Right lobe of liver (tissue), 6 donors: ENCODE results near the gene SCYL2. TPM values are rescaled to one million over a fixed set of nuclear protein-coding genes. Genes with fewer than 3 reads are reported as not detected.
A peak's percentile ranks its signal among the peaks of the same experiment; 100 is the strongest.
"Not testable (repeated sequence)": the region's sequence is repeated elsewhere in the genome, so short reads cannot be mapped to it uniquely, and the experiment has no call there.

Source experiments
- ATAC-seq, 4 donors: fragments of 200-7000 bp; cut with Tn5 transposase; one replicate each; pipeline ENCODE4 v1.9.1; 2020; ENCODE audit warnings: mild to moderate bottlenecking in 4 of 4, moderate library complexity in 4 of 4
- DNase-seq, 3 donors: peaks; one replicate each; pipeline ENCODE4 v3.0.0-alpha.2; 2020
- H3K27ac ChIP-seq, 3 donors: fragments of 200-600 bp; one replicate each; pipeline ENCODE4 v1.8.0; 2022
- H3K27me3 ChIP-seq, 2 donors: fragments of 200-600 bp; one replicate each; pipeline ENCODE4 v1.8.0; 2022
- H3K36me3 ChIP-seq, 4 donors: fragments of 200-600 bp; sonication (generic) in 1 of 4; one replicate each; pipeline versions ENCODE4 v1.5.1 to v1.8.0; 2017 to 2022; ENCODE audit warnings: control low read depth in 1 of 4
- H3K4me1 ChIP-seq, 4 donors: fragments of 200-600 bp; sonication (generic) in 1 of 4; one replicate each; pipeline versions ENCODE4 v1.5.1 to v1.8.0; 2017 to 2022; ENCODE audit warnings: control low read depth in 1 of 4
- H3K4me3 ChIP-seq, 3 donors: fragments of 200-600 bp; one replicate each; pipeline ENCODE4 v1.8.0; 2022
- H3K9me3 ChIP-seq, 4 donors: fragments of 200-600 bp; sonication (generic) in 1 of 4; one replicate each; pipeline versions ENCODE4 v1.5.1 to v1.8.0; 2017 to 2022; ENCODE audit warnings: control low read depth in 1 of 4
- POLR2A ChIP-seq: fragments of 450-650 bp; IDR thresholded peaks from one replicate; pipeline ENCODE4 v1.6.1; 2017; ENCODE audit warnings: antibody characterized with exemption, mild to moderate bottlenecking
- whole genome bisulfite sequencing: methylation state at CpG from one replicate; pipeline ENCODE4 v1.1.6; 2018; ENCODE audit warnings: low coverage, low lambda C conversion rate; ENCODE audit not compliant: insufficient coverage; ENCODE audit errors: missing lambda C conversion rate; 5-methylcytosine and 5-hydroxymethylcytosine counted together
- intact Hi-C, 2 donors: fragments of 100-400 bp; cut with DNase I; formaldehyde crosslinking; loops; one replicate each; pipeline versions ENCODE4 v1.11.2 to v1.14.1; 2022
- long read RNA-seq: library from polyadenylated mRNA; unstranded; transcript quantifications from one replicate; pipeline ENCODE4 v2.0.0, GENCODE V29; 2019
- total RNA-seq, 6 experiments: library from RNA; depleted of rRNA in 2 of 6; stranded (reverse); fragments of >200 nt in 2 of 6; fragmentation: NEBNext Ultra II Directional in 3 of 6; extraction: Animal tissue kit (Norgen Biotek cat#: 25700) in 3 of 6; gene quantifications; one replicate each; pipeline versions ENCODE4 v1.1.0 to v1.2.4, GENCODE V29; 2016 to 2023
- TF ChIP-seq, protein P1 (sequence below), 4 donors: fragments of 200-600 bp in 3 of 4; fragments of 450-650 bp in 1 of 4; IDR thresholded peaks; one replicate each; pipeline versions ENCODE4 v1.5.1 to v1.8.0; 2016 to 2022; ENCODE audit warnings: antibody characterized with exemption in 4 of 4, mild to moderate bottlenecking in 2 of 4
- donor health status: DM: no; HTN: yes; CAD: no.
- donor health status: DM: no; HTN: no; CAD: no.
- donor health status: DM: no; HTN: no; CAD: no.
- donor health status: DM: no; HTN: yes; CAD: no.
- donor health status: DM: no; HTN: yes; CAD: no.

The SCYL2 gene, protein sequence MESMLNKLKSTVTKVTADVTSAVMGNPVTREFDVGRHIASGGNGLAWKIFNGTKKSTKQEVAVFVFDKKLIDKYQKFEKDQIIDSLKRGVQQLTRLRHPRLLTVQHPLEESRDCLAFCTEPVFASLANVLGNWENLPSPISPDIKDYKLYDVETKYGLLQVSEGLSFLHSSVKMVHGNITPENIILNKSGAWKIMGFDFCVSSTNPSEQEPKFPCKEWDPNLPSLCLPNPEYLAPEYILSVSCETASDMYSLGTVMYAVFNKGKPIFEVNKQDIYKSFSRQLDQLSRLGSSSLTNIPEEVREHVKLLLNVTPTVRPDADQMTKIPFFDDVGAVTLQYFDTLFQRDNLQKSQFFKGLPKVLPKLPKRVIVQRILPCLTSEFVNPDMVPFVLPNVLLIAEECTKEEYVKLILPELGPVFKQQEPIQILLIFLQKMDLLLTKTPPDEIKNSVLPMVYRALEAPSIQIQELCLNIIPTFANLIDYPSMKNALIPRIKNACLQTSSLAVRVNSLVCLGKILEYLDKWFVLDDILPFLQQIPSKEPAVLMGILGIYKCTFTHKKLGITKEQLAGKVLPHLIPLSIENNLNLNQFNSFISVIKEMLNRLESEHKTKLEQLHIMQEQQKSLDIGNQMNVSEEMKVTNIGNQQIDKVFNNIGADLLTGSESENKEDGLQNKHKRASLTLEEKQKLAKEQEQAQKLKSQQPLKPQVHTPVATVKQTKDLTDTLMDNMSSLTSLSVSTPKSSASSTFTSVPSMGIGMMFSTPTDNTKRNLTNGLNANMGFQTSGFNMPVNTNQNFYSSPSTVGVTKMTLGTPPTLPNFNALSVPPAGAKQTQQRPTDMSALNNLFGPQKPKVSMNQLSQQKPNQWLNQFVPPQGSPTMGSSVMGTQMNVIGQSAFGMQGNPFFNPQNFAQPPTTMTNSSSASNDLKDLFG
- 10 to 100 TPM; 17.9 to 34.1 (median 28.0) TPM for total RNA-seq
- long read RNA-seq, partial matches to known transcripts, result 2 of 2 reads
- long read RNA-seq, other reads (novel, unspliced or antisense), result 0 of 2 reads

- DNase-seq (peak; percentile 97 to 98 (median 98)), ATAC-seq (peak; percentile 93 to 95 (median 94))
- Histone ChIP-seq H3K4me1 (peaks cover 0 to 41% (median 10%) of the 10 kb centered on the region in 4 donors), H3K36me3 (no peaks in the 10 kb centered on the region), H3K9me3 (no peaks in the 10 kb centered on the region), H3K4me3 (peak within 1 kb of the TSS; percentile 72 to 93 (median 91)), H3K27me3 (no peaks in the 10 kb centered on the region), H3K27ac (peak within 1 kb of the TSS; percentile 92 to 98 (median 96))
- intact Hi-C loops, result no loop called here
- WGBS, result 0% methylated on average over 15 of the region's 62 CpGs
- TF ChIP-seq, protein P1, sequence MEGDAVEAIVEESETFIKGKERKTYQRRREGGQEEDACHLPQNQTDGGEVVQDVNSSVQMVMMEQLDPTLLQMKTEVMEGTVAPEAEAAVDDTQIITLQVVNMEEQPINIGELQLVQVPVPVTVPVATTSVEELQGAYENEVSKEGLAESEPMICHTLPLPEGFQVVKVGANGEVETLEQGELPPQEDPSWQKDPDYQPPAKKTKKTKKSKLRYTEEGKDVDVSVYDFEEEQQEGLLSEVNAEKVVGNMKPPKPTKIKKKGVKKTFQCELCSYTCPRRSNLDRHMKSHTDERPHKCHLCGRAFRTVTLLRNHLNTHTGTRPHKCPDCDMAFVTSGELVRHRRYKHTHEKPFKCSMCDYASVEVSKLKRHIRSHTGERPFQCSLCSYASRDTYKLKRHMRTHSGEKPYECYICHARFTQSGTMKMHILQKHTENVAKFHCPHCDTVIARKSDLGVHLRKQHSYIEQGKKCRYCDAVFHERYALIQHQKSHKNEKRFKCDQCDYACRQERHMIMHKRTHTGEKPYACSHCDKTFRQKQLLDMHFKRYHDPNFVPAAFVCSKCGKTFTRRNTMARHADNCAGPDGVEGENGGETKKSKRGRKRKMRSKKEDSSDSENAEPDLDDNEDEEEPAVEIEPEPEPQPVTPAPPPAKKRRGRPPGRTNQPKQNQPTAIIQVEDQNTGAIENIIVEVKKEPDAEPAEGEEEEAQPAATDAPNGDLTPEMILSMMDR (IDR thresholded peaks at IDR 0.05), result peak in 2 of 4 donors; percentile 12 to 19
- peak; percentile 89 for TF ChIP-seq POLR2A
These were observed at the start of gene SCYL2, which contains the start of gene DEPDC4 for GRCh38 chr12:100266835-100267602. SCYL2 (plus strand) TSS chr12:100267177; CDS start chr12:100282971, 15,794 bp downstream. DEPDC4 (minus strand) TSS chr12:100267079; CDS start chr12:100267076, 3 bp downstream.

DNA sequence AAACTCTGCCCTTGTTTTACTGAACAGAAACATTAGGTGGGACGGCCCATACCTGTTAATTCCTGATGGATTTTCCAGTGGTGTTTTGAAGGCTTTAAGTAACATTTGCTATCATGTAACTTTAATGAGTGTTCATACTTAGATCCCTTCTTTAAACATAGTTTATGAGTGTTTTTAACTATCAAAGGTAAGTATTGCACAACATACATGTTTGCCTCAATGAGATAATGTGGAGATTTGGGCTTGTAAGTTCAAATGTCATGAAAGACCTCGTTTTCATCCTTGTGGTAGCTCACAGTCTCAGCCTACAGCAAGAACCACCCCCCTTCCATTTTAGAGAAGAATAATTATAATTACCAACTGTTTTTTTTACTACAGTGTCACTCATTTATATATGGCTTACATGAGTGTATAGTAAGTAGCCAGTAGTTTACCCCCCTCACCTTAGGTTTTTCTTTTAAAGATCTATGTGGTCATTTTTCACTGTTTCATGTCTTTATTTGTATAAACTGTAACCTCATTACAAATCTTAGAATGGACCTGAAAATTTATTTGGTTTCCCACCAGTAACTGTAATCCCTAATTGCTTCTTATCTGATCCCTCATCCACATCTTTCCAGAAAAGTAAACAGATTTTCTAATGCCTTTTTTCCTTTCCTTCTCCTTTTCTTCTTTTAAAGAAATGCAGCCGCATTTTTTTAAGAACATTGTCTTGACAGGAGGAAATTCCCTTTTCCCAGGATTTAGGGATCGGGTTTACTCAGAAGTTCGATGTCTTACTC, 47.5 kb upstream of the SCYL2 start:
- H3K4me1 ChIP-seq, result peaks cover 0 to 46% (median 10%) of the 10 kb centered on the region in 4 donors
- 81% methylated on average over 5 of the region's 5 CpGs for WGBS
- H3K27me3 ChIP-seq, result no peaks in the 10 kb centered on the region
- peaks cover 0 to 18% (median 0%) of the 10 kb centered on the region in 4 donors for H3K36me3 ChIP-seq
- H3K9me3 ChIP-seq, result no peaks in the 10 kb centered on the region
- H3K4me3 ChIP-seq, result no peak overlapping the region
- ATAC-seq, result peak in 3 of 4 donors; percentile 11 to 45 (median 41)
- intact Hi-C loops, result no loop called here
- peak overlapping the region in 1 of 3 donors; percentile 35 for H3K27ac ChIP-seq
- TF ChIP-seq, protein P1 (IDR thresholded peaks at IDR 0.05), result no peak
- TF ChIP-seq POLR2A, result no peak
- no peak for DNase-seq

DNA sequence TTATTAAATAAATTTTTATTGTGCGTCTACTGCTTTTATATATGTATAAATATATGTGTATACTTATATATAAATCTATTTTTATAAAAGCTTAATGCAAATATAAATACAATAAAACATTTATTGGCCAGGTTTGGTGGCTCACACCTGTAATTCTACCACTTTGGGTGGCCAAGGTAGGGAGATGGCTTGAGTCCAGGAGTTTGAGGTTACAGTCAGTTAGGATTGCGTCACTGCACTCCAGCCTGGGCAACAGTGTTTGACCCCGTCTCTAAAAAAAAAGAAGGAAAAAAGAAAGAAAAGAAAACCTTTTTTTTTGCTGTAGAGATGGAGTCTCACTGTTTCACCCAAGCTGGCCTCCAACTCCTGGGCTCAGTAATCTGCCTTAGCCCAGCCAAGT, 45.5 kb upstream of the SCYL2 start:
- no peak for TF ChIP-seq POLR2A
- TF ChIP-seq, protein P1 (IDR thresholded peaks at IDR 0.05), result no peak
- Histone ChIP-seq H3K27ac (peak overlapping the region; percentile 23 to 71 (median 34)), H3K9me3 (no peaks in the 10 kb centered on the region), H3K4me1 (peaks cover 0 to 29% (median 7%) of the 10 kb centered on the region in 4 donors), H3K4me3 (no peak overlapping the region), H3K27me3 (no peaks in the 10 kb centered on the region), H3K36me3 (peaks cover 0 to 23% (median 0%) of the 10 kb centered on the region in 4 donors)
- intact Hi-C loops, result no loop called here
- peak in 2 of 3 donors; percentile 52 to 80 for DNase-seq
- WGBS, result 57% methylated on average over 3 of the region's 3 CpGs
- peak; percentile 83 to 85 (median 84) for ATAC-seq

GRCh38 chr12:100222173-100222572, 44.8 kb upstream of the SCYL2 start:
- WGBS, result 48% methylated on average over 4 of the region's 6 CpGs
- H3K4me1 ChIP-seq, result peaks cover 0 to 24% (median 7%) of the 10 kb centered on the region in 4 donors
- peak overlapping the region in 2 of 3 donors; percentile 34 to 71 for H3K27ac ChIP-seq
- H3K27me3 ChIP-seq, H3K4me3 ChIP-seq, intact Hi-C loops, H3K9me3 ChIP-seq: not testable (repeated sequence)
- peaks cover 0 to 23% (median 0%) of the 10 kb centered on the region in 4 donors for H3K36me3 ChIP-seq
- ATAC-seq (peak; percentile 84 to 91 (median 88)), DNase-seq (peak in 2 of 3 donors; percentile 62 to 65)
